Hindlimb muscle (tissue), 1 donor: ENCODE measurements around the gene MYMK. TPM values are rescaled to one million over a fixed set of nuclear protein-coding genes. Genes with fewer than 3 reads are reported as not detected.

Experiments used
- DNase-seq: peaks from one replicate; pipeline ENCODE4 v3.0.0-alpha.2; 2013
- polyA plus RNA-seq: library from polyadenylated mRNA; unstranded; fragments of 120-200 nt; gene quantifications from one replicate; pipeline ENCODE4 v1.2.1, GENCODE V29; 2013; ENCODE audit not compliant: insufficient read length

Gene MYMK
- polyA plus RNA-seq, 1 donor = 82.7 TPM

GRCh38 chr9:133557581-133557980, 32.8 kb upstream of the MYMK start:
- DNase-seq = no peak

GRCh38 chr9:133556354-133556753, 31.6 kb upstream of the MYMK start:
- DNase-seq = no peak

GRCh38 chr9:133554729-133555128, 30.0 kb upstream of the MYMK start:
- DNase-seq = no peak

GRCh38 chr9:133553973-133554713, 29.4 kb upstream of the MYMK start:
- no peak for DNase-seq

- DNase-seq = no peak
Measured at GRCh38 chr9:133553123-133553522, 28.4 kb upstream of the MYMK start.

- DNase-seq = no peak
Measured at GRCh38 chr9:133552236-133552635, 27.5 kb upstream of the MYMK start.

GRCh38 chr9:133551446-133551845, 26.7 kb upstream of the MYMK start:
- DNase-seq = no peak

GRCh38 chr9:133547116-133547515, 22.4 kb upstream of the MYMK start:
- DNase-seq = no peak

- DNase-seq = no peak
Measured at GRCh38 chr9:133546287-133546680, 21.5 kb upstream of the MYMK start.

GRCh38 chr9:133545494-133546286, 20.9 kb upstream of the MYMK start:
- DNase-seq = no peak

GRCh38 chr9:133543772-133544467, 19.2 kb upstream of the MYMK start:
- DNase-seq = no peak

GRCh38 chr9:133542002-133542401, 17.2 kb upstream of the MYMK start:
- DNase-seq = no peak

GRCh38 chr9:133540698-133541025, 15.9 kb upstream of the MYMK start:
- DNase-seq = no peak

- no peak for DNase-seq
Measured at GRCh38 chr9:133539991-133540697, 15.4 kb upstream of the MYMK start.

- no peak for DNase-seq
Measured at GRCh38 chr9:133538851-133539833, 14.4 kb upstream of the MYMK start.

GRCh38 chr9:133538176-133538575, 13.4 kb upstream of the MYMK start:
- no peak for DNase-seq

GRCh38 chr9:133537257-133537656, 12.5 kb upstream of the MYMK start:
- DNase-seq = no peak

- DNase-seq = no peak
Measured at GRCh38 chr9:133536536-133536935, 11.8 kb upstream of the MYMK start.

GRCh38 chr9:133536080-133536479, 11.3 kb upstream of the MYMK start:
- DNase-seq = no peak

GRCh38 chr9:133535306-133535877, 10.6 kb upstream of the MYMK start:
- DNase-seq = no peak
